HG03558 (cell line): ENCODE data around the gene SRP9.
"Not testable (repeated sequence)": the region's sequence is repeated elsewhere in the genome, so short reads cannot be mapped to it uniquely, and the experiment has no call there.

Experiments
- ATAC-seq: cut with Tn5 transposase; IDR thresholded peaks from one replicate; pipeline ENCODE4 v1.9.1; 2021; ENCODE audit warnings: moderate number of reproducible peaks; ENCODE audit not compliant: unreplicated experiment; ENCODE audit errors: extremely low read depth

Gene SRP9

GRCh38 chr1:225754940-225755641 lies 22.5 kb upstream of the SRP9 start:
- ATAC-seq: no peak

GRCh38 chr1:225755671-225756319 lies 21.8 kb upstream of the SRP9 start:
- no peak for ATAC-seq

- ATAC-seq: no peak
Observed at GRCh38 chr1:225757927-225758656, 19.5 kb upstream of the SRP9 start.

GRCh38 chr1:225759972-225760371 lies 17.7 kb upstream of the SRP9 start:
- not testable (repeated sequence) for ATAC-seq

- ATAC-seq: no peak
Observed at GRCh38 chr1:225760531-225760930, 17.1 kb upstream of the SRP9 start.

- ATAC-seq: not testable (repeated sequence)
Observed at GRCh38 chr1:225761395-225761794, 16.2 kb upstream of the SRP9 start.

- no peak for ATAC-seq
Observed at GRCh38 chr1:225762002-225762441, 15.6 kb upstream of the SRP9 start.

GRCh38 chr1:225762444-225762843 lies 15.2 kb upstream of the SRP9 start:
- no peak for ATAC-seq

- no peak for ATAC-seq
Observed at GRCh38 chr1:225763716-225764548, 13.7 kb upstream of the SRP9 start.

GRCh38 chr1:225765982-225766674 lies 11.5 kb upstream of the SRP9 start:
- no peak for ATAC-seq

GRCh38 chr1:225766967-225767633 lies 10.5 kb upstream of the SRP9 start:
- ATAC-seq: no peak

- no peak for ATAC-seq
Observed at GRCh38 chr1:225767634-225768540, 9.7 kb upstream of the SRP9 start.

GRCh38 chr1:225768662-225769426 lies 8.8 kb upstream of the SRP9 start:
- no peak for ATAC-seq

GRCh38 chr1:225769687-225770086 lies 7.9 kb upstream of the SRP9 start:
- ATAC-seq: no peak

- no peak for ATAC-seq
Observed at GRCh38 chr1:225770561-225771248, 6.9 kb upstream of the SRP9 start.

- no peak for ATAC-seq
Observed at GRCh38 chr1:225771661-225772322, 5.8 kb upstream of the SRP9 start.
